K562 (cell line): ENCODE measurements around the gene TTC23L.

Experiments
- ZBTB26 ChIP-seq: fragments of 450-650 bp; formaldehyde crosslinking; IDR thresholded peaks from 2 replicates; pipeline ENCODE4 v1.4.0; 2022; ENCODE audit warnings: missing genetic modification characterization
- ZNF274 ChIP-seq: IDR thresholded peaks from 2 replicates; pipeline ENCODE4 v1.6.1; 2011; ENCODE audit warnings: low read depth, mild to moderate bottlenecking, low read length, moderate library complexity, borderline replicate concordance

GRCh38 chr5:34916518-34916917 lies 77.6 kb downstream of the TTC23L start:
- TF ChIP-seq ZBTB26 = no peak
- no peak for TF ChIP-seq ZNF274
